Testis (tissue), 3 donors: Measurements from ENCODE around the gene ZBTB46. TPM values are rescaled to one million over a fixed set of nuclear protein-coding genes. Genes with fewer than 3 reads are reported as not detected.

Experiments
- DNase-seq: peaks from one replicate; pipeline ENCODE4 v3.0.0-alpha.2; 2019
- H3K27ac ChIP-seq, 2 donors: fragments of 200-600 bp; sonication (generic); one replicate each; pipeline ENCODE4 v1.5.1; 2019
- H3K27me3 ChIP-seq: fragments of 200-600 bp; sonication (generic); one replicate; pipeline ENCODE4 v1.5.1; 2019
- H3K36me3 ChIP-seq: fragments of 200-600 bp; sonication (generic); one replicate; pipeline ENCODE4 v1.5.1; 2017; ENCODE audit warnings: low read depth; ENCODE audit errors: missing control alignments
- H3K4me1 ChIP-seq: fragments of 200-600 bp; sonication (generic); one replicate; pipeline ENCODE4 v1.5.1; 2019
- H3K4me3 ChIP-seq, 2 donors: fragments of 200-600 bp; sonication (generic); one replicate each; pipeline ENCODE4 v1.5.1; 2017 to 2019
- H3K9me3 ChIP-seq: fragments of 200-600 bp; sonication (generic); one replicate; pipeline ENCODE4 v1.5.1; 2017
- POLR2A ChIP-seq: fragments of 450-650 bp; IDR thresholded peaks from one replicate; pipeline ENCODE4 v1.6.1; 2017; ENCODE audit warnings: antibody characterized with exemption, mild to moderate bottlenecking, moderate library complexity
- WGBS, 2 donors: methylation state at CpG; one replicate each; pipeline ENCODE4 v1.1.5; 2018; 5-methylcytosine and 5-hydroxymethylcytosine counted together
- intact Hi-C: fragments of 100-400 bp; cut with DNase I; formaldehyde crosslinking; loops from one replicate; pipeline ENCODE4 v1.15.1; 2023; ENCODE audit warnings: low total_unique reads
- polyA plus RNA-seq: library from polyadenylated mRNA; stranded (reverse); fragments of 350-450 nt; fragmentation: Illumina TruSeq; extraction: RNeasy Lipid Tissue Mini Kit (QIAGEN cat#74804); gene quantifications from one replicate; pipeline ENCODE4 v1.2.3, GENCODE V29; 2014; ENCODE audit warnings: low read depth, low replicate concordance; ENCODE audit not compliant: insufficient read depth
- total RNA-seq, 2 donors: library from RNA; depleted of rRNA; stranded (reverse); fragments of >200 nt; gene quantifications; one replicate each; pipeline ENCODE4 v1.2.3, GENCODE V29; 2016
- TF ChIP-seq, protein P1 (sequence below), 3 experiments: fragments of 450-650 bp in 2 of 3; fragments of 200-600 bp in 1 of 3; sonication (generic) in 1 of 3; IDR thresholded peaks; one replicate each; pipeline ENCODE4 v1.5.1; 2016 to 2019; ENCODE audit warnings: antibody characterized with exemption in 3 of 3, mild to moderate bottlenecking in 2 of 3, moderate library complexity in 1 of 3

The ZBTB46 gene
- total and polyA plus RNA-seq, 3 donors from 2014 or later, result 5.2 to 15.4 (median 12.5) TPM

DNA sequence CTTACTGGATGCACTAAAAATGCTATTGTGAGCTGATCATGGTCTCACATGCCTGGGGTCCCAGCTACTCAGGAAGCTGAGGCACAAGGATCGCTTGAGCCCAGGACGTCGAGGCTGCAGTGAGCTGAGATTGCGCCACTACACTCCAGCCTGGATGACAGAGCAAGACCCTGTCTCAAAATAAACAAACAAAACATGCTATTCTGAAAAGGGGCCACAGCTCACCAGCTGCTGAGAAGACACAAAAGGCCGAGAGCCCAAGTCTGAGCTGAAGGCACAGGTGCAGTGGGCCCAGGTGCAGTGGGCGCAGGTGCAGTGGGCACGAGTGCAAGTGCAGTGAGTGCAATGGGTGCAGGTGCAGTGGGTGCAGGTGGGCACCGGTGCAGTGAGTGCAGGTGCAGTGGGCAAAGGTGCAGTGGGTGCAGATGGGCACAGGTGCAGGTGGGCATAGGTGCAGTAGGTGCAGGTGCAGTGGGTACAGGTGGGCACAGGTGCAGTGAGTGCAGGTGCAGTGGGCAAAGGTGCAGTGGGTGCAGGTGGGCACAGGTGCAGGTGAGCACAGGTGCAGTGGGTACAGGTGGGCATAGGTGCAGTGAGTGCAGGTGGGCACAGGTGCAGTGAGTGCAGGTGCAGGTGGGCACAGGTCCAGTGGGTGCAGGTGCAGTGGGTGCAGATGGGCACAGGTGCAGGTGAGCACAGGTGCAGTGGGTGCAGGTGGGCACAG lies 16.0 kb downstream of the ZBTB46 start:
- Histone ChIP-seq H3K4me1 (peaks cover 14% of the 10 kb centered on the region), H3K27ac (no peak overlapping the region), H3K9me3 (no peaks in the 10 kb centered on the region), H3K4me3 (no peak overlapping the region), H3K27me3 (no peaks in the 10 kb centered on the region), H3K36me3 (no peaks in the 10 kb centered on the region)
- intact Hi-C loops, result no loop called here
- TF ChIP-seq, protein P1, sequence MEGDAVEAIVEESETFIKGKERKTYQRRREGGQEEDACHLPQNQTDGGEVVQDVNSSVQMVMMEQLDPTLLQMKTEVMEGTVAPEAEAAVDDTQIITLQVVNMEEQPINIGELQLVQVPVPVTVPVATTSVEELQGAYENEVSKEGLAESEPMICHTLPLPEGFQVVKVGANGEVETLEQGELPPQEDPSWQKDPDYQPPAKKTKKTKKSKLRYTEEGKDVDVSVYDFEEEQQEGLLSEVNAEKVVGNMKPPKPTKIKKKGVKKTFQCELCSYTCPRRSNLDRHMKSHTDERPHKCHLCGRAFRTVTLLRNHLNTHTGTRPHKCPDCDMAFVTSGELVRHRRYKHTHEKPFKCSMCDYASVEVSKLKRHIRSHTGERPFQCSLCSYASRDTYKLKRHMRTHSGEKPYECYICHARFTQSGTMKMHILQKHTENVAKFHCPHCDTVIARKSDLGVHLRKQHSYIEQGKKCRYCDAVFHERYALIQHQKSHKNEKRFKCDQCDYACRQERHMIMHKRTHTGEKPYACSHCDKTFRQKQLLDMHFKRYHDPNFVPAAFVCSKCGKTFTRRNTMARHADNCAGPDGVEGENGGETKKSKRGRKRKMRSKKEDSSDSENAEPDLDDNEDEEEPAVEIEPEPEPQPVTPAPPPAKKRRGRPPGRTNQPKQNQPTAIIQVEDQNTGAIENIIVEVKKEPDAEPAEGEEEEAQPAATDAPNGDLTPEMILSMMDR (IDR thresholded peaks at IDR 0.05), result no peak
- no peak for TF ChIP-seq POLR2A
- DNase-seq, result no peak
- WGBS, 2 donors, result 73 to 78% methylated on average over 7 to 8 of the region's 8 CpGs

DNA sequence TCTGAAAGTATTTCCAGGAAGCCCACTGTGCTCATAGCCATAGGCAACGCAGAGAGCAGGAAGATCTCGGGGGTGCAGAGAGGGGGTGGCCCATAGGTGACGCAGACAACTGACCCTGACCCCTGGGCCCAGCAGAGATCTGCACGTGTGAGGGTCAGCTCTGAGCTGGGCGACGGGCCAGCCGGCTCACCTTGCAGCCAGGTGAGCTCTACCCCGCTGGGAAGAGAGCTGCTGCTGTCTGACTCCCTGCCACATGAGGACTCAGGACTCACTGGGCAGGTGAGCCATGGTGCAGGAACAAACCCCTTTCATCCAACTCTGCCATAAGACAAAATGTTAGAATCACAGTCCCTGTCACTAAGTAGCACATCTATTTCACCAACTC lies 19.6 kb downstream of the ZBTB46 start:
- Histone ChIP-seq H3K4me3 (no peak overlapping the region), H3K27ac (peak overlapping the region; percentile 45 to 68), H3K36me3 (no peaks in the 10 kb centered on the region), H3K4me1 (peaks cover 14% of the 10 kb centered on the region), H3K27me3 (no peaks in the 10 kb centered on the region), H3K9me3 (no peaks in the 10 kb centered on the region)
- no peak for TF ChIP-seq POLR2A
- TF ChIP-seq, protein P1 (IDR thresholded peaks at IDR 0.05), result no peak
- intact Hi-C loops, result no loop called here
- DNase-seq, result no peak
- 70% methylated on average over 8 of the region's 8 CpGs; no CpG with 5 or more reads in 1 of the 2 donors for WGBS, 2 donors

DNA sequence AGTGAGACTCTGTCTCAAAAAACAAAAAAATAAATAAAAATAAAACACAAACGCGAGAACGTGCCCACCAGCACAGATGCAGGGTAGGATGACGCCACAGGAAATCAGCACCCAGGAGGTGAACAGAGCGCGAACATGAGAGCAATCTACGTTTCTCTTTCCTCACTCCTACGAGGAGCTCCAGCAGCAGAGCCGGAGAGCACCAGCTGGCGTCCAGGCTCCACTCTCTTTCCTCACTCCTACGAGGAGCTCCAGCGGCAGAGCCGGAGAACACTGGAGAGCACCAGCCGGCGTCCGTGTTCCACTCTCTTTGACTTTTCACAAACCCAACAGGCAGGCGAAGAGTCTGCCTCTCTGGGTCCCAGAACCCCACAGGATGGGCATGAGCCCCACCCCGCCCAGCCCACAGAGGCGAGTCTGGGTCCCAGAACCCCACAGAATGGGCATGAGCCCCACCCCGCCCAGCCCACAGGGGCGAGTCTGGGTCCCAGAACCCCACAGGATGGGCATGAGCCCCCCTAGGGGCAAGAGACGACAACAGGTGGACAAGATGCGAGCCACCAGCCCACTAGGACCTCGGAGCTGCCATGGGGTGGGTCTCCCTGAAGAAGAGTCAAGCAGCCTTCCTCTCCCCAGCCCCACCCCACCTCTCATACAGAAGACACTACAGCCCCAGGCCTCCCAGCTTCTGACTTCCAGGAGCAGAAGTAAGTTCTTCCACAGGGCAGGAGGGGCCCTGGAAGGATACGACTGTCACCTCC lies 20.2 kb downstream of the ZBTB46 start:
- Histone ChIP-seq H3K36me3 (no peaks in the 10 kb centered on the region), H3K9me3 (no peaks in the 10 kb centered on the region), H3K27ac (peak overlapping the region; percentile 45 to 68), H3K27me3 (no peaks in the 10 kb centered on the region), H3K4me1 (peaks cover 14% of the 10 kb centered on the region), H3K4me3 (no peak overlapping the region)
- intact Hi-C loops, result no loop called here
- 59 to 67% methylated on average over 19 to 25 of the region's 25 CpGs for WGBS, 2 donors
- DNase-seq, result peak; percentile 52
- TF ChIP-seq, protein P1 (IDR thresholded peaks at IDR 0.05), result no peak
- no peak for TF ChIP-seq POLR2A

DNA sequence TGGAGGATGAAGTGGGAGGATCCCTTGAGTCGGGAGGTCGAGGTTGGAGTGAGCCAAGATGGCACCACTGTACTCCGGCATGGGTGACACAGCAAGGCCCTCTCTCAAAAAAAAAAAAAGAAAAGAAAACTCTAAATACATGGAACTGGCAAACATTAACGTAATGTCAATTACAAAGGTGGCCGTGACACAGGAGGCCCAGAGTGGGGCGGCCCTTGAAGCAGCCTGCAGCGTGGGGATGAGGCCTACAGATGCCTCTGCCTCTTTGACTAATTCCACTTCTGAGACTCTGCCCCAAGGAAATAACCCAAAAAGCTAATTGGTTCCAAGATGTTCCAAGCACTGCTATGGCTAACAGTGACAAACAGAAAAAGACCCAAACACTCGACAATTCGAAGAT lies 21.2 kb downstream of the ZBTB46 start:
- no peaks in the 10 kb centered on the region for H3K9me3 ChIP-seq
- H3K27me3 ChIP-seq, result no peaks in the 10 kb centered on the region
- H3K4me1 ChIP-seq, result peaks cover 14% of the 10 kb centered on the region
- H3K27ac ChIP-seq, result peak overlapping the region in 1 of 2 donors; percentile 45
- WGBS, 2 donors, result 82 to 85% methylated on average over 9 of the region's 9 CpGs
- no peak overlapping the region for H3K4me3 ChIP-seq
- no peaks in the 10 kb centered on the region for H3K36me3 ChIP-seq
- TF ChIP-seq, protein P1 (IDR thresholded peaks at IDR 0.05), result no peak
- TF ChIP-seq POLR2A, result no peak
- no peak for DNase-seq
- intact Hi-C loops, result no loop called here
